Gastroesophageal sphincter (tissue), 3 donors: ENCODE measurements around the gene RFX8.

ENCODE experiments used
- EP300 ChIP-seq: sonication (generic); formaldehyde crosslinking; IDR thresholded peaks from one replicate; pipeline ENCODE4 v1.6.1; 2017; ENCODE audit warnings: antibody characterized with exemption, mild to moderate bottlenecking
- POLR2A ChIP-seq, 2 donors: fragments of 450-650 bp; IDR thresholded peaks; one replicate each; pipeline ENCODE4 v1.6.1; 2017; ENCODE audit warnings: antibody characterized with exemption in 2 of 2, mild to moderate bottlenecking in 2 of 2, moderate library complexity in 1 of 2
- POLR2AphosphoS5 ChIP-seq: sonication (generic); formaldehyde crosslinking; IDR thresholded peaks from one replicate; pipeline ENCODE4 v1.6.1; 2017; ENCODE audit warnings: antibody characterized with exemption
- TF ChIP-seq, protein P1 (sequence below), 4 experiments: fragments of 200-600 bp in 2 of 4; fragments of 450-650 bp in 2 of 4; sonication (generic) in 1 of 4; IDR thresholded peaks; one replicate each; pipeline ENCODE4 v1.5.1; 2017 to 2019; ENCODE audit warnings: antibody characterized with exemption in 4 of 4, mild to moderate bottlenecking in 2 of 4, moderate library complexity in 2 of 4

DNA sequence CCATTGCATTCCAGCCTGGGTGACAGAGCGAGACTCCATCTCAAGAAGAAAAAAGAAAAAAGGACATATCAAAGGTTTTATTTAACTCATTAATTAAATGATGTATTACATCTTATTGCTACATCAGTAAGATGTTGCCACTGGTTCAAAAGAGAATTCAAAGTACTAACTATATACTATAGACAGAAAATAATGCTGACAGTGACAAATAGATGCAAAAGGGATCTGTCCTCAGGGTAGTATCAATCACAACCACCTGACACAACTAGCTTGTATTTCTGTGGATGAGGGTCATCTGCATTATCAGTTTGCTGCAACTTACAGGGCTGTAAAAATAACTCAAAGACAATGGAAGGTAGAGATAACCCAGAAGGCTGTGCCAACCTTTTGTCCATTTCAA, 71.2 kb downstream of the RFX8 start:
- TF ChIP-seq, protein P1, sequence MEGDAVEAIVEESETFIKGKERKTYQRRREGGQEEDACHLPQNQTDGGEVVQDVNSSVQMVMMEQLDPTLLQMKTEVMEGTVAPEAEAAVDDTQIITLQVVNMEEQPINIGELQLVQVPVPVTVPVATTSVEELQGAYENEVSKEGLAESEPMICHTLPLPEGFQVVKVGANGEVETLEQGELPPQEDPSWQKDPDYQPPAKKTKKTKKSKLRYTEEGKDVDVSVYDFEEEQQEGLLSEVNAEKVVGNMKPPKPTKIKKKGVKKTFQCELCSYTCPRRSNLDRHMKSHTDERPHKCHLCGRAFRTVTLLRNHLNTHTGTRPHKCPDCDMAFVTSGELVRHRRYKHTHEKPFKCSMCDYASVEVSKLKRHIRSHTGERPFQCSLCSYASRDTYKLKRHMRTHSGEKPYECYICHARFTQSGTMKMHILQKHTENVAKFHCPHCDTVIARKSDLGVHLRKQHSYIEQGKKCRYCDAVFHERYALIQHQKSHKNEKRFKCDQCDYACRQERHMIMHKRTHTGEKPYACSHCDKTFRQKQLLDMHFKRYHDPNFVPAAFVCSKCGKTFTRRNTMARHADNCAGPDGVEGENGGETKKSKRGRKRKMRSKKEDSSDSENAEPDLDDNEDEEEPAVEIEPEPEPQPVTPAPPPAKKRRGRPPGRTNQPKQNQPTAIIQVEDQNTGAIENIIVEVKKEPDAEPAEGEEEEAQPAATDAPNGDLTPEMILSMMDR (IDR thresholded peaks at IDR 0.05) = no peak
- TF ChIP-seq POLR2A (IDR thresholded peaks at IDR 0.05) (no peak), EP300 (no peak), POLR2AphosphoS5 (no peak)
